Measurements from ENCODE around the gene POR. TPM values are rescaled to one million over a fixed set of nuclear protein-coding genes. Genes with fewer than 3 reads are reported as not detected.

The POR gene
- total and polyA plus RNA-seq, 2 of the 13 experiments (the other 11 are each of a cell fraction or from before 2014, with no cell fraction given): 145 to 266 TPM

GRCh38 chr7:75963381-75963995 is 48.5 kb downstream of the POR start (continued):
- TF ChIP-seq ZNF609 (CRISPR knock-in tag; IDR thresholded peaks at IDR 0.05; ENCODE audit: borderline replicate concordance): no peak

GRCh38 chr7:75965617-75966016 is 50.7 kb downstream of the POR start:
- FAIRE-seq (no peak), ATAC-seq (no peak), DNase-seq (ENCODE audit: low spot score) (no peak)
- H3K4me1 ChIP-seq (ENCODE audit: insufficient read depth, low read length): peaks cover 49% of the 10 kb centered on the region
- no peak overlapping the region for H3K4me3 ChIP-seq (replicated peaks in 1 of 3; ENCODE audit: insufficient read depth in 1 of 3, low read depth in 2 of 3, low read length in 3 of 3)
- no peak overlapping the region for H3K27ac ChIP-seq (ENCODE audit: extremely low read length, insufficient read depth, low read length)
- TF ChIP-seq RBM22 (optimal IDR thresholded peaks at IDR 0.05; ENCODE audit: low read length) (peak; percentile 55), PLSCR1 (CRISPR knock-in tag; IDR thresholded peaks at IDR 0.05; ENCODE audit: borderline replicate concordance) (no peak), ZNF839 (CRISPR knock-in tag; IDR thresholded peaks at IDR 0.05; ENCODE audit: borderline replicate concordance) (no peak)
- H2AFZ ChIP-seq (ENCODE audit: low read length): no peak overlapping the region
- ChIA-PET CTCF (ENCODE audit: low intra/inter-chr PET ratio, low total read pairs) (no interaction called here), POLR2A (interaction anchor here (1.4 kb wide), 1 partner anchor 28 kb away, joined by 4 read pairs; no protein-coding TSS in a partner anchor)
- H3K27me3 ChIP-seq (ENCODE audit: control insufficient read depth in 1 of 2, insufficient read depth in 2 of 2, low read length in 2 of 2): no peaks in the 10 kb centered on the region
- H3K4me2 ChIP-seq (ENCODE audit: low read depth, low read length): no peak overlapping the region
- WGBS (ENCODE audit: low lambda C conversion rate): 97% methylated on average over 11 of the region's 13 CpGs
- H4K20me1 ChIP-seq (ENCODE audit: insufficient read depth, low read length): peaks cover 58% of the 10 kb centered on the region
- peaks cover 57% of the 10 kb centered on the region for H3K79me2 ChIP-seq (ENCODE audit: insufficient read depth, low read length)
- in situ Hi-C loops (cut with HindIII; ENCODE audit: extremely low pct_ligation_motif_present, low pct_unique_long_range_greater_than_20kb): no loop called here
- H3K36me3 ChIP-seq (replicated peaks in 1 of 2; ENCODE audit: control insufficient read depth in 1 of 2, insufficient read depth in 2 of 2, low read length in 2 of 2): peaks cover 37 to 83% of the 10 kb centered on the region in 2 experiments
- H3K9ac ChIP-seq (ENCODE audit: insufficient read depth, low read depth, low read length): no peak overlapping the region
- no peaks in the 10 kb centered on the region for H3K9me3 ChIP-seq (ENCODE audit: low read length)
- no TSS peak for BruUV-seq (replicated peaks)
- intact Hi-C loops (cut with micrococcal nuclease; ENCODE audit: unreplicated experiment): no loop called here
